K562 (cell line): ENCODE results near the gene PIGQ. TPM values are rescaled to one million over a fixed set of nuclear protein-coding genes. Genes with fewer than 3 reads are reported as not detected.
A peak's percentile ranks its signal among the peaks of the same experiment; 100 is the strongest.

Source experiments
- ATAC-seq: fragments of 200-7000 bp; cut with Tn5 transposase; 3 replicates; pipeline ENCODE4 v1.9.1; 2020; ENCODE audit warnings: moderate library complexity
- BruUV-seq: library from RNA; stranded (reverse); fragments of 400-500 nt; replicated peaks from 2 replicates; lab custom pipeline; 2021; lab: Mats Ljungman, UMichigan
- CTCF ChIA-PET: fragments of 300-600 bp; formaldehyde crosslinking; extraction: SDS; loops from one replicate; lab custom pipeline; 2021; ENCODE audit warnings: low intra/inter-chr PET ratio; lab: Yijun Ruan, JAX
- POLR2A ChIA-PET: fragments of 300-600, 350-650 bp; sonication (Branson Sonifier 250); formaldehyde crosslinking; extraction: SDS; loops from one replicate; lab custom pipeline; 2021; ENCODE audit warnings: antibody characterized with exemption, inconsistent platforms; lab: Yijun Ruan, JAX
- DNase-seq, 4 experiments: peaks; one replicate each; pipeline versions ENCODE4 v3.0.0 to v3.0.0-alpha.2; 2011 to 2018; ENCODE audit warnings: low spot score in 3 of 4, mixed read lengths in 3 of 4; ENCODE audit errors: extremely low read depth in 1 of 4
- FAIRE-seq: peaks from 2 replicates; lab custom pipeline; 2011; peaks lifted over from hg19 to GRCh38; lab: Jason Lieb, UNC
- H2AFZ ChIP-seq: 2 replicates; pipeline ENCODE4 v1.6.0; 2011; ENCODE audit warnings: low read depth, low read length, control low read depth, inconsistent platforms
- H3K27ac ChIP-seq: fragments of 200-600 bp; 3 replicates; pipeline ENCODE4 v1.8.0; 2011; ENCODE audit warnings: low read depth, mild to moderate bottlenecking, control low read depth, inconsistent platforms, low read length, moderate library complexity, mixed read lengths; ENCODE audit errors: extremely low read depth
- H3K27me3 ChIP-seq, 2 experiments: fragments of 300-600 bp in 1 of 2; 2 replicates in 1 of 2; 3 replicates in 1 of 2; pipeline versions ENCODE4 v1.6.0 to v1.8.0; 2011; ENCODE audit warnings: inconsistent platforms in 2 of 2, low read length in 2 of 2, mild to moderate bottlenecking in 1 of 2, mixed read lengths in 1 of 2, moderate library complexity in 1 of 2; ENCODE audit not compliant: control insufficient read depth in 2 of 2, insufficient read depth in 2 of 2
- H3K36me3 ChIP-seq: fragments of 300-600 bp; 3 replicates; pipeline ENCODE4 v1.8.0; 2011; ENCODE audit warnings: mild to moderate bottlenecking, low read length, inconsistent platforms; ENCODE audit not compliant: control insufficient read depth, insufficient read depth
- H3K4me1 ChIP-seq, 2 experiments: fragments of 200-600 bp in 1 of 2; replicated peaks in 1 of 2; 2 replicates in 1 of 2; 3 replicates in 1 of 2; pipeline versions ENCODE4 v1.5.1 to v1.8.0; 2011; ENCODE audit warnings: inconsistent platforms in 2 of 2, low read length in 2 of 2, mild to moderate bottlenecking in 1 of 2, mixed read lengths in 1 of 2, moderate library complexity in 1 of 2; ENCODE audit not compliant: control insufficient read depth in 2 of 2, insufficient read depth in 2 of 2
- H3K4me2 ChIP-seq: 2 replicates; pipeline ENCODE4 v1.6.1; 2011; ENCODE audit warnings: low read length, control low read depth, inconsistent platforms, mixed read lengths; ENCODE audit not compliant: insufficient read depth
- H3K4me3 ChIP-seq: fragments of 200-600 bp; sonication (generic), shearing (Covaris generic); 2 replicates; pipeline ENCODE4 v1.5.1; 2016; ENCODE audit warnings: control low read depth, inconsistent platforms
- H3K79me2 ChIP-seq: fragments of 200-600 bp; 3 replicates; pipeline ENCODE4 v1.8.0; 2011; ENCODE audit warnings: low read length, inconsistent platforms; ENCODE audit not compliant: control insufficient read depth, insufficient read depth
- H3K9ac ChIP-seq, 2 experiments: 2 replicates each; pipeline versions ENCODE4 v1.6.0 to v1.6.1; 2011; ENCODE audit warnings: low read depth in 2 of 2, low read length in 2 of 2, control low read depth in 1 of 2, inconsistent platforms in 1 of 2, mild to moderate bottlenecking in 1 of 2, mixed read lengths in 1 of 2; ENCODE audit not compliant: insufficient read depth in 1 of 2
- H3K9me1 ChIP-seq: one replicate; pipeline ENCODE4 v1.6.0; 2011; ENCODE audit warnings: inconsistent platforms, mild to moderate bottlenecking, low read length, moderate library complexity; ENCODE audit not compliant: control insufficient read depth, insufficient read depth
- H3K9me3 ChIP-seq: replicated peaks from 2 replicates; pipeline ENCODE4 v1.5.1; 2011; ENCODE audit warnings: low read depth, low read length, inconsistent platforms; ENCODE audit not compliant: control insufficient read depth, insufficient read depth
- H4K20me1 ChIP-seq: replicated peaks from 2 replicates; pipeline ENCODE4 v1.6.1; 2011; ENCODE audit warnings: low read length, inconsistent platforms, mixed read lengths; ENCODE audit not compliant: control insufficient read depth, insufficient read depth
- BRF1 ChIP-seq: IDR thresholded peaks from 3 replicates; pipeline ENCODE4 v1.6.1; 2011; ENCODE audit warnings: borderline replicate concordance, mild to moderate bottlenecking; ENCODE audit not compliant: insufficient read length; ENCODE audit errors: extremely low read depth
- FOXA1 ChIP-seq: fragments of 450-650 bp; IDR thresholded peaks from 2 replicates; pipeline ENCODE4 v1.6.1; 2016; ENCODE audit warnings: mild to moderate bottlenecking, borderline replicate concordance
- GATA2 ChIP-seq: sonication (generic); formaldehyde crosslinking; IDR thresholded peaks from 2 replicates; pipeline ENCODE4 v1.4.0; 2020; ENCODE audit warnings: mild to moderate bottlenecking, missing genetic modification reagents
- KLF13 ChIP-seq: fragments of 450-650 bp; IDR thresholded peaks from 2 replicates; pipeline ENCODE4 v1.6.1; 2016; ENCODE audit warnings: missing genetic modification characterization, low read depth, mild to moderate bottlenecking, missing compliant biosample characterization, moderate library complexity, borderline replicate concordance
- LARP7 ChIP-seq: fragments of 450-650 bp; IDR thresholded peaks from 2 replicates; pipeline ENCODE4 v1.6.1; 2016
- MAZ ChIP-seq, 2 experiments: fragments of 450-650 bp in 1 of 2; sonication (generic) in 1 of 2; formaldehyde crosslinking; IDR thresholded peaks in 1 of 2; conservative IDR thresholded peaks in 1 of 2; 2 replicates each; pipeline versions ENCODE4 v1.4.0 to v1.5.0; 2020; ENCODE audit warnings: mild to moderate bottlenecking in 1 of 2, missing genetic modification reagents in 1 of 2
- SRF ChIP-seq, 2 experiments: fragments of 250-450, 450-650 bp in 1 of 2; sonication (Bioruptor Pico) in 1 of 2; sonication (generic) in 1 of 2; formaldehyde crosslinking; IDR thresholded peaks; 2 replicates each; pipeline versions ENCODE4 v1.5.0 to v1.5.1; 2020 to 2022; ENCODE audit warnings: mild to moderate bottlenecking in 1 of 2, missing genetic modification reagents in 1 of 2
- STAT5B ChIP-seq: fragments of 250-450 bp; sonication (Bioruptor Pico); IDR thresholded peaks from 2 replicates; pipeline ENCODE4 v1.8.0; 2021; ENCODE audit warnings: mild to moderate bottlenecking, inconsistent platforms
- TEAD4 ChIP-seq, 2 experiments: sonication (generic) in 1 of 2; formaldehyde crosslinking in 1 of 2; IDR thresholded peaks; 2 replicates each; pipeline versions ENCODE4 v1.6.1 to v1.8.0; 2012 to 2022; ENCODE audit warnings: borderline replicate concordance in 1 of 2, inconsistent platforms in 1 of 2, low read length in 1 of 2, mild to moderate bottlenecking in 1 of 2, missing genetic modification reagents in 1 of 2
- THAP12 ChIP-seq: fragments of 250-450 bp; sonication (Bioruptor Pico); IDR thresholded peaks from 2 replicates; pipeline ENCODE4 v1.9.0; 2021; ENCODE audit warnings: mild to moderate bottlenecking, inconsistent platforms
- UBTF ChIP-seq, 2 experiments: IDR thresholded peaks; 2 replicates each; pipeline ENCODE4 v1.6.1; 2012; ENCODE audit warnings: improper control_type of control experiment in 2 of 2, low read depth in 2 of 2, low read length in 2 of 2, borderline replicate concordance in 1 of 2
- ZBTB17 ChIP-seq: fragments of 450-650 bp; formaldehyde crosslinking; IDR thresholded peaks from 2 replicates; pipeline ENCODE4 v1.4.0; 2020; ENCODE audit warnings: mild to moderate bottlenecking
- ZNF324 ChIP-seq: fragments of 250-450 bp; sonication (Bioruptor Pico); IDR thresholded peaks from 2 replicates; pipeline ENCODE4 v1.4.0; 2020; ENCODE audit warnings: mild to moderate bottlenecking
- WGBS: fragments of 100-300 bp; shearing (Covaris generic); methylation state at CpG from one replicate; pipeline ENCODE4 v1.1.6; 2016; ENCODE audit warnings: low coverage, mixed read lengths; ENCODE audit not compliant: insufficient coverage; ENCODE audit errors: missing lambda C conversion rate; 5-methylcytosine and 5-hydroxymethylcytosine counted together
- in situ Hi-C: fragments of 300-500 bp; cut with MboI; formaldehyde crosslinking; loops from 4 replicates; pipeline ENCODE4 v1.15.0; 2018; ENCODE audit warnings: inconsistent platforms, mixed read lengths
- intact Hi-C: fragments of 100-400 bp; cut with micrococcal nuclease; formaldehyde crosslinking; loops from 2 replicates; pipeline ENCODE4 v1.14.2; 2022
- polyA plus RNA-seq, 8 experiments: library from polyadenylated mRNA; depleted of rRNA in 4 of 8; stranded (reverse) in 5 of 8; unstranded in 3 of 8; fragments of >200 nt; fragmentation: Nextera tagmentation in 2 of 8; fragmentation: Illumina TruSeq in 1 of 8; extraction: Ambion mirVana in 2 of 8; extraction: Trizol in 1 of 8; gene quantifications; 2 replicates each; pipeline versions ENCODE4 v1.2.1 to v1.2.3, GENCODE V29; 2011 to 2014; ENCODE audit warnings: inconsistent platforms in 1 of 8, missing spikeins in 1 of 8
- total RNA-seq, 7 experiments: library from RNA; depleted of rRNA in 6 of 7; stranded (reverse); fragments of >200 nt in 6 of 7; fragmentation: Illumina TruSeq in 2 of 7; extraction: Trizol in 2 of 7; gene quantifications; 2 replicates each; pipeline versions ENCODE4 v1.2.1 to v1.2.3, GENCODE V29; 2011 to 2021; ENCODE audit warnings: low replicate concordance in 1 of 7

Gene PIGQ
- total and polyA plus RNA-seq, 9 of the 15 experiments (the other 6 are each of a cell fraction or from before 2014, with no cell fraction given), result 0.20 to 49.6 (median 11.7) TPM

- TF ChIP-seq THAP12 (CRISPR knock-in tag), result no peak
These were observed 45.4 kb downstream of the PIGQ start (continued) for GRCh38 chr16:615122-615521.

GRCh38 chr16:616733-617586, 47.2 kb downstream of the PIGQ start:
- CTCF ChIA-PET, result no interaction called here
- in situ Hi-C loops, result no loop called here
- POLR2A ChIA-PET, result no interaction called here
- Histone ChIP-seq H3K27ac (no peak overlapping the region), H3K4me1 (peaks cover 6 to 30% of the 10 kb centered on the region in 2 experiments), H4K20me1 (no peaks in the 10 kb centered on the region), H3K4me2 (no peak overlapping the region), H3K4me3 (no peak overlapping the region), H3K9ac (peak overlapping the region in 1 of 2 experiments; percentile 45; a peak in 1 of 4 replicates), H3K79me2 (peaks cover 9% of the 10 kb centered on the region), H3K27me3 (no peaks in the 10 kb centered on the region), H3K9me3 (0 out of 2 replicates have a peak, but pooled peaks cover 2% of the 10 kb centered on the region), H2AFZ (no peak overlapping the region), H3K36me3 (peaks cover 6% of the 10 kb centered on the region; the same call in 1 of the 3 replicates), H3K9me1 (no peaks in the 10 kb centered on the region)
- FAIRE-seq (no peak), ATAC-seq (no peak), DNase-seq (no peak)
- intact Hi-C loops, result no loop called here
- no TSS peak for BruUV-seq
- 92% methylated on average over 28 of the region's 39 CpGs for WGBS
- TF ChIP-seq SRF (CRISPR knock-in tag; IDR thresholded peaks at IDR 0.05), result no peak
- TF ChIP-seq KLF13 (tag), result no peak
- no peak for TF ChIP-seq FOXA1
- no peak for TF ChIP-seq ZBTB17
- no peak for TF ChIP-seq GATA2 (CRISPR knock-in tag)
- no peak for TF ChIP-seq ZNF324 (CRISPR knock-in tag)
- no peak for TF ChIP-seq MAZ (CRISPR knock-in tag; conservative IDR thresholded peaks at IDR 0.05 in 1 of 2, IDR thresholded peaks at IDR 0.05 in 1 of 2)
- no peak for TF ChIP-seq BRF1
- no peak for TF ChIP-seq UBTF (IDR thresholded peaks at IDR 0.05; ENCODE audit: borderline replicate concordance in 1 of 2, low read depth in 2 of 2, low read length in 2 of 2)
- no peak for TF ChIP-seq LARP7
- no peak for TF ChIP-seq STAT5B (CRISPR knock-in tag)
- TF ChIP-seq TEAD4 (IDR thresholded peaks at IDR 0.05; ENCODE audit: low read length), result no peak
- TF ChIP-seq TEAD4 (CRISPR knock-in tag; IDR thresholded peaks at IDR 0.05; ENCODE audit: borderline replicate concordance), result no peak
